ENCODE results near the gene FDX1.

Gene FDX1

GRCh38 chr11:110486156-110486555 lies 56.4 kb downstream of the FDX1 start:
- H2AFZ ChIP-seq (ENCODE audit: low read depth, low read length), result no peak overlapping the region
- no peak overlapping the region for H3K4me3 ChIP-seq (ENCODE audit: low read length)
- H3K4me2 ChIP-seq (ENCODE audit: low read length), result no peak overlapping the region
- H3K9ac ChIP-seq (ENCODE audit: low read length), result no peak overlapping the region
- no peak overlapping the region for H3K27ac ChIP-seq (ENCODE audit: low read length)
- H4K20me1 ChIP-seq (ENCODE audit: insufficient read depth, low read length), result no peaks in the 10 kb centered on the region
- H3K9me3 ChIP-seq (ENCODE audit: insufficient read depth, low read length), result no peaks in the 10 kb centered on the region
- TF ChIP-seq, protein P1, sequence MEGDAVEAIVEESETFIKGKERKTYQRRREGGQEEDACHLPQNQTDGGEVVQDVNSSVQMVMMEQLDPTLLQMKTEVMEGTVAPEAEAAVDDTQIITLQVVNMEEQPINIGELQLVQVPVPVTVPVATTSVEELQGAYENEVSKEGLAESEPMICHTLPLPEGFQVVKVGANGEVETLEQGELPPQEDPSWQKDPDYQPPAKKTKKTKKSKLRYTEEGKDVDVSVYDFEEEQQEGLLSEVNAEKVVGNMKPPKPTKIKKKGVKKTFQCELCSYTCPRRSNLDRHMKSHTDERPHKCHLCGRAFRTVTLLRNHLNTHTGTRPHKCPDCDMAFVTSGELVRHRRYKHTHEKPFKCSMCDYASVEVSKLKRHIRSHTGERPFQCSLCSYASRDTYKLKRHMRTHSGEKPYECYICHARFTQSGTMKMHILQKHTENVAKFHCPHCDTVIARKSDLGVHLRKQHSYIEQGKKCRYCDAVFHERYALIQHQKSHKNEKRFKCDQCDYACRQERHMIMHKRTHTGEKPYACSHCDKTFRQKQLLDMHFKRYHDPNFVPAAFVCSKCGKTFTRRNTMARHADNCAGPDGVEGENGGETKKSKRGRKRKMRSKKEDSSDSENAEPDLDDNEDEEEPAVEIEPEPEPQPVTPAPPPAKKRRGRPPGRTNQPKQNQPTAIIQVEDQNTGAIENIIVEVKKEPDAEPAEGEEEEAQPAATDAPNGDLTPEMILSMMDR (IDR thresholded peaks at IDR 0.05; ENCODE audit: low read depth, low read length), result no peak
- no peak for TF ChIP-seq EZH2phosphoT487 (IDR thresholded peaks at IDR 0.05; ENCODE audit: low read depth)
- H3K79me2 ChIP-seq (ENCODE audit: low read length), result no peaks in the 10 kb centered on the region
- no peaks in the 10 kb centered on the region for H3K36me3 ChIP-seq (replicated peaks; ENCODE audit: low read depth, low read length)
- H3K4me1 ChIP-seq (ENCODE audit: low read length), result no peaks in the 10 kb centered on the region
- H3K27me3 ChIP-seq (ENCODE audit: low read depth, low read length), result no peaks in the 10 kb centered on the region

- TF ChIP-seq, protein P1 (IDR thresholded peaks at IDR 0.05; ENCODE audit: low read depth, low read length), result no peak
- TF ChIP-seq EZH2phosphoT487 (IDR thresholded peaks at IDR 0.05; ENCODE audit: low read depth), result no peak
These were observed 58.7 kb downstream of the FDX1 start for GRCh38 chr11:110488446-110488845.

GRCh38 chr11:110490886-110491285 lies 61.1 kb downstream of the FDX1 start:
- Histone ChIP-seq H3K9ac (ENCODE audit: low read length) (no peak overlapping the region), H2AFZ (ENCODE audit: low read depth, low read length) (no peak overlapping the region), H4K20me1 (ENCODE audit: insufficient read depth, low read length) (no peaks in the 10 kb centered on the region), H3K79me2 (ENCODE audit: low read length) (no peaks in the 10 kb centered on the region), H3K4me3 (ENCODE audit: low read length) (no peak overlapping the region), H3K27ac (ENCODE audit: low read length) (no peak overlapping the region), H3K4me2 (ENCODE audit: low read length) (no peak overlapping the region), H3K4me1 (ENCODE audit: low read length) (no peaks in the 10 kb centered on the region), H3K27me3 (ENCODE audit: low read depth, low read length) (peaks cover 3% of the 10 kb centered on the region; the same call in 1 of the 2 replicates), H3K9me3 (ENCODE audit: insufficient read depth, low read length) (no peaks in the 10 kb centered on the region), H3K36me3 (replicated peaks; ENCODE audit: low read depth, low read length) (no peaks in the 10 kb centered on the region)
- TF ChIP-seq EZH2phosphoT487 (IDR thresholded peaks at IDR 0.05; ENCODE audit: low read depth), result no peak
- TF ChIP-seq, protein P1 (IDR thresholded peaks at IDR 0.05; ENCODE audit: low read depth, low read length), result no peak

More at GRCh38 chr11:110488446-110488845, 58.7 kb downstream of the FDX1 start:
- H3K9ac ChIP-seq (ENCODE audit: low read length), result no peak overlapping the region
- H3K4me1 ChIP-seq (ENCODE audit: low read length), result no peaks in the 10 kb centered on the region
- H3K27me3 ChIP-seq (ENCODE audit: low read depth, low read length), result no peaks in the 10 kb centered on the region
- H3K27ac ChIP-seq (ENCODE audit: low read length), result no peak overlapping the region
- no peaks in the 10 kb centered on the region for H3K36me3 ChIP-seq (replicated peaks; ENCODE audit: low read depth, low read length)
- no peaks in the 10 kb centered on the region for H3K79me2 ChIP-seq (ENCODE audit: low read length)
- H3K9me3 ChIP-seq (ENCODE audit: insufficient read depth, low read length), result no peaks in the 10 kb centered on the region
- no peak overlapping the region for H3K4me2 ChIP-seq (ENCODE audit: low read length)
- H4K20me1 ChIP-seq (ENCODE audit: insufficient read depth, low read length), result no peaks in the 10 kb centered on the region
- no peak overlapping the region for H2AFZ ChIP-seq (ENCODE audit: low read depth, low read length)
- no peak overlapping the region for H3K4me3 ChIP-seq (ENCODE audit: low read length)

- no peaks in the 10 kb centered on the region for H3K9me3 ChIP-seq (ENCODE audit: insufficient read depth, low read length)
- H3K27ac ChIP-seq (ENCODE audit: low read length), result no peak overlapping the region
- H3K4me1 ChIP-seq (ENCODE audit: low read length), result no peaks in the 10 kb centered on the region
- TF ChIP-seq, protein P1 (IDR thresholded peaks at IDR 0.05; ENCODE audit: low read depth, low read length), result no peak
- TF ChIP-seq EZH2phosphoT487 (IDR thresholded peaks at IDR 0.05; ENCODE audit: low read depth), result no peak
- H3K4me3 ChIP-seq (ENCODE audit: low read length), result no peak overlapping the region
- no peak overlapping the region for H3K4me2 ChIP-seq (ENCODE audit: low read length)
- no peaks in the 10 kb centered on the region for H3K36me3 ChIP-seq (replicated peaks; ENCODE audit: low read depth, low read length)
- no peak overlapping the region for H2AFZ ChIP-seq (ENCODE audit: low read depth, low read length)
- H4K20me1 ChIP-seq (ENCODE audit: insufficient read depth, low read length), result no peaks in the 10 kb centered on the region
- H3K79me2 ChIP-seq (ENCODE audit: low read length), result no peaks in the 10 kb centered on the region
- H3K27me3 ChIP-seq (ENCODE audit: low read depth, low read length), result peaks cover 3% of the 10 kb centered on the region; the same call in 1 of the 2 replicates
- no peak overlapping the region for H3K9ac ChIP-seq (ENCODE audit: low read length)
These were observed 62.0 kb downstream of the FDX1 start for GRCh38 chr11:110491577-110492320.

Data from OCI-LY3 (cell line).